GM12873 (cell line): ENCODE measurements around the gene TOMM20.

Experiments used
- TF ChIP-seq, protein P1 (sequence below): IDR thresholded peaks from 2 replicates; pipeline ENCODE4 v1.5.1; 2012; ENCODE audit warnings: low read depth, mild to moderate bottlenecking, moderate library complexity, low read length, control low read depth; ENCODE audit not compliant: insufficient read depth; ENCODE audit errors: missing control alignments

The TOMM20 gene

DNA sequence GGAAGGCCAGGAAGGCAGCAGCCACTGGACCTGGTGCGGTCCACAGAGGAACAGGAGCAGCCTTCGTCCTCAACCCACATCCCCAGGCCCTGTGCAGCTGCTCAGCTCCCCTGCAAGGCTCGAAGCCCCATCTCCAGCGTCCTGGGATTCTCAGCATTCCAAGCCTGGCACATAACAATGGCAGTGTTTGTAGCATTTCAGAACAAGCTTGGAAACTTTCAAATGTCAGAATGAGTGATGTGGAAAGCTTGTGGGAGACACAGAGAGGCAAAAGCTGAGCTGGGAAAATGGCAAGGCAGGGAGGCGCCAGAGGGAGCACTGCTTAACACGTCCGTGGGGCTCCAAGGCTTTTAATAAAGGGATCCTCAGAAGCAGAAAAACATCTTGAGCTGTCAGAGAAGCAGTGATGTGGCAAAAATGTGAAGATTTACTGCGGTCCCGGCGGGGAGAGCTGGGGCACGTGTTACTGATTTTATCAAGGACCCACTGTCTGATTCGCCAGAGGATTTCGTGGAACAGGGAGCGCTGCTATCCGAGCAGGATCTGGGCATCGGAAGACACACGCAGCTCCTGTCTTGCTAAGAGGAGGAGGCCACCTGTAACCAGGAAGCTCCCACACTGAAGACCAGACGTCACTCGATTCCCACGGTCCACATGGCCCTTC lies 38.1 kb downstream of the TOMM20 start:
- TF ChIP-seq, protein P1, sequence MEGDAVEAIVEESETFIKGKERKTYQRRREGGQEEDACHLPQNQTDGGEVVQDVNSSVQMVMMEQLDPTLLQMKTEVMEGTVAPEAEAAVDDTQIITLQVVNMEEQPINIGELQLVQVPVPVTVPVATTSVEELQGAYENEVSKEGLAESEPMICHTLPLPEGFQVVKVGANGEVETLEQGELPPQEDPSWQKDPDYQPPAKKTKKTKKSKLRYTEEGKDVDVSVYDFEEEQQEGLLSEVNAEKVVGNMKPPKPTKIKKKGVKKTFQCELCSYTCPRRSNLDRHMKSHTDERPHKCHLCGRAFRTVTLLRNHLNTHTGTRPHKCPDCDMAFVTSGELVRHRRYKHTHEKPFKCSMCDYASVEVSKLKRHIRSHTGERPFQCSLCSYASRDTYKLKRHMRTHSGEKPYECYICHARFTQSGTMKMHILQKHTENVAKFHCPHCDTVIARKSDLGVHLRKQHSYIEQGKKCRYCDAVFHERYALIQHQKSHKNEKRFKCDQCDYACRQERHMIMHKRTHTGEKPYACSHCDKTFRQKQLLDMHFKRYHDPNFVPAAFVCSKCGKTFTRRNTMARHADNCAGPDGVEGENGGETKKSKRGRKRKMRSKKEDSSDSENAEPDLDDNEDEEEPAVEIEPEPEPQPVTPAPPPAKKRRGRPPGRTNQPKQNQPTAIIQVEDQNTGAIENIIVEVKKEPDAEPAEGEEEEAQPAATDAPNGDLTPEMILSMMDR: no peak

DNA sequence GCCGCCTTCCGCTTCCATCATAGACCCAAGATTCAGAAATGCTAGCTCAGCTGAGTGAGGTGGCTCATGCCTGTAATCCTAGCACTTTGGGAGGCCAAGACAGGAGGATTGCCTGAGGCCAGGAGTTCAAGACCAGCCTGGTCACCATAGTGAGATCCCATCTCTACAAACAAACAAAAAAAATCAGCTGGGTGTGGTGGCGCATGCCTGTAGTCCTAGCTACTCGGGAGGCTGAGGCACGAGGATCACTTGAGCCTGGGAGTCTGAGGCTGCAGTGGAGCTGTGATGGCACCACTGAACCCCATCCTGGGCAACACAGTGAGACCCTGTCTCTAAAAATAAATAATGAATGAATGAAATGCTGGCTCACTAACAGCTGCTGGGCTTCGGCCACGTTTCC lies 39.7 kb downstream of the TOMM20 start:
- TF ChIP-seq, protein P1: no peak

DNA sequence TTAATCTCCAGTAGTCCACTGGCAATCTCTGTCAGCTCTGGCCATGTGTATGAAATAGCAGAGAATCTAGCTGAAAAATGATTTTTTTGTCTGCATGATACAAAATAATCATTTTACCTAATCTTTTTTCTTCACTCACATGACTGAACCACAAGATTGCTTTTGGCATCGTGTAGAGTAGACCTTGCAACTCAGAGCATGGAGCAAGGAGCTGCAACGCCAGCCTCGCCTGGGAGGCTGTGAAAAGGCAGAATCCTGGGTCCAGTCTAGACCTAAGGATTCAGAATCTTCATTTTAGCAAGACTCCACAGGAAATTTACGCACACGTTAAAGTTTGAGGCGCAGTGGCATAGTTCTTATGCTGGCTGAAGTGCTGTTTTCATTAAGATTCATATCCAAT lies 40.2 kb downstream of the TOMM20 start:
- TF ChIP-seq, protein P1: no peak

DNA sequence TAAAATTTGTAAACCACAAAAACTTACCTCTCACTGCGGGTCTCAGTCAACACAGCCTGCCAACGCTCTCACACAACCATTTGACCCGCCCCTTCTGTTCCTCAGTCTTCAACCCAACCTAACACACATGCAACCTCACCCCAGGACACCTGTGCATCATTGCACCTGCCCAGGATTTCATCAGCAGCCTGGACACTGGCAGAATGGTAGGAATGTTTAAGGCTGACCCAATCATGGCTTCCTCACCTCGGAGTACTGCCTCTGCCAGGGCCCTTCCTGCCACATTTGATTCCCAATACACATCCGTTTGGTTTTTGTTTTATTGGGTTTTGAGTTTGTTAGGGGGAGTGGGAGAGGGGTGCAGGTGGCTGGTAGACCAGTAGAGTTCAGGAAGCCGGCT lies 40.7 kb downstream of the TOMM20 start:
- TF ChIP-seq, protein P1: no peak

DNA sequence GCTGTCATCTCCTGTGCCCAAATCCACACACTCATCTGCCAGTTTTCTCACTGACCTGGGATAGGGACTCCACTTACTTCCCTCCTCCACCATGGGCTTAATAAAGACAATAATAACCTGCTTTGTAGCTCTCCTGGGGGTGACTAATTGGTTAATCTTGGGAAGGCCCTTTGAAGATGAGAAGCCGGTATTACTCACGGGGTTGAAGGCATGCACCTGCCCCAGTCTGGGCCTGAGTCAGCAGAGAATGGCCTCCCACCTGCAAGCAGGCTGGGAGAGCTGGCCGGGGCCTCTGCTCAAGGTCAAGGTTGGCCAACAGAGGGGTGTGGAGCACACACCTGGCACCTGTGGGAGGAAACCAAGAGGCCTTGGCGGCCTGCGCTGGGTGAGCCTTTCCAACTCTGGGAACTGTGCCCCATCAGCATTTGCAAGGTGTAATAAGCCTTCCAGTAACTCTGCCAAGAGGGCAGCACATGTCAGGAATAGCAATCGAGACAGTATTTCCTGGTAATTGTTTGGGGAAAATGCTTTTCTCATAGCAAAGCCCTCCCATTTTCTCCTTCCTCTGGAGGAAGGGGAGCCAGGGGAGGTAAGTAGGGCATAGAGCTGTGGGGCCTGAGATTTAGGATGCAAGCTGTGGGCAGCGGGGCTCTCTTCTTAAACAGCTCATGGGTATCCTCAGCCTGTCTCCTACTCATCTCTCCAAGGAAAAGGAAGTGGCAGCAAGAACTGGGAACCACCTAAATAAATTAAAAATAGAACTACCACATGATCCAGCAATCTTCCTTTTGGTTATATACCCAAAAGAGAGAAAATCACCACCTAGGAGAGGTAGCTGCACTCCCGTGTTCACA lies 49.0 kb downstream of the TOMM20 start:
- TF ChIP-seq, protein P1: no peak

DNA sequence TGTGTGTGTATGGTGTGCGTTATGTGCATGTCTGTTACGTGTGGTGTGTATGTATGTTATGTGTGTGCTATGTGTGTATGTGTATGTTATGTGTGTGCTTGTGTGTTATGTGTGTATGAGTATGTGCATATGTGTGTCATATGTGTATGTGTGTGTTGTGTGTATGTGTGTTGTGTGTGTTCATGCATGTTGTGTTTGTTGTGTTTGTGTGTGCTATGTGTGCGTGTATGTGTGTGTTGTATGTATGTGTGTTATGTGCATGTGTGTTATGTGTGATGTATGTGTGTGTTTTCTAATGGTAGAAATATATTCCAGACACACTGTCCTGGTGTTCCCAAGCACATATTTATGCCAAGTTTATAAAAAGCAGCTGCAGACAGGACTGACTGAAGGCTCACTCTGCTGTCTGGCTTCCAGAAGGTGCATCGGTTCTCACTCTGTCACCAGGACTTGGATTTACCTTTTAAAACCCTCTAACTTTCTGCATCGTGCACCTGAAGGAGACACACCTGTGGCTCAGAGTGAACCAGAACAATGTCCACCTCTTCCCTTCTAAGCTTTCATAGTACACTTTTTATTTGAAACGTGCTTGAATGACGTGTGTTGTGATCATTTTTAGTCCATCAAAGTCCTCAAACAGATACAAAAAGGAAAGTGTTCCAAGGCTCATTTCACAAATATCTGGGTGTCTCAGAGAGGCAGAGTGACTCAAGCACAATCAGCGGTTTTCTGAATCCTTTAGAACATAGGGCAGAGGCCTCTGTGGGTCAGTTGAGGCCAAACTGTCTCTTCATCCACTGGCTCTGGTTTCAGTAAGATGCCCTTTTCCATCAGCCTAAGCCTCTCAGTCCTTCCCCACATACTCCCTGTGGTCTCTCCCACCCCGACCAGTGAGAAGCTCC lies 49.9 kb downstream of the TOMM20 start:
- TF ChIP-seq, protein P1: no peak
